Stimulated activated CD8-positive, alpha-beta memory T cell treated with anti-CD3 and anti-CD28 coated beads, Interleukin-7, amount 100 ng/mL, for 1 hour (primary cell): ENCODE results near the gene CEP85.

ENCODE experiments used
- DNase-seq, 2 donors: peaks; one replicate each; pipeline ENCODE4 v3.0.0-alpha.2; 2020; ENCODE audit warnings: low read depth in 2 of 2

Gene CEP85

GRCh38 chr1:26278303-26278702, 44.3 kb downstream of the CEP85 start:
- DNase-seq: no peak

GRCh38 chr1:26278724-26279455, 44.9 kb downstream of the CEP85 start:
- DNase-seq: no peak

- DNase-seq: peak; percentile 66 to 67
These were observed 45.7 kb downstream of the CEP85 start, which contains the start of gene SH3BGRL3 for GRCh38 chr1:26279456-26280332. TSS of gene SH3BGRL3 (plus strand) at chr1:26280086. CDS start at chr1:26280156, 70 bp downstream.

GRCh38 chr1:26280333-26281042, 46.5 kb downstream of the CEP85 start:
- DNase-seq: no peak

GRCh38 chr1:26281091-26281958, 47.3 kb downstream of the CEP85 start:
- DNase-seq: no peak

GRCh38 chr1:26281971-26282370, 48.0 kb downstream of the CEP85 start:
- no peak for DNase-seq

- DNase-seq: no peak
These were observed 48.5 kb downstream of the CEP85 start for GRCh38 chr1:26282401-26282918.

GRCh38 chr1:26283279-26283853, 49.4 kb downstream of the CEP85 start:
- no peak for DNase-seq

GRCh38 chr1:26283871-26284596, 50.0 kb downstream of the CEP85 start:
- no peak for DNase-seq

- DNase-seq: peak; percentile 84 to 88
These were observed 50.8 kb downstream of the CEP85 start for GRCh38 chr1:26284597-26285347.

- no peak for DNase-seq
These were observed 51.5 kb downstream of the CEP85 start for GRCh38 chr1:26285366-26286063.

GRCh38 chr1:26286064-26286416, 52.0 kb downstream of the CEP85 start:
- no peak for DNase-seq

- no peak for DNase-seq
These were observed 53.2 kb downstream of the CEP85 start for GRCh38 chr1:26287033-26287711.

GRCh38 chr1:26287811-26288210, 53.8 kb downstream of the CEP85 start:
- DNase-seq: no peak

- no peak for DNase-seq
These were observed 54.4 kb downstream of the CEP85 start for GRCh38 chr1:26288311-26288941.

GRCh38 chr1:26289158-26290059, 55.4 kb downstream of the CEP85 start:
- DNase-seq: no peak
